Body of pancreas (tissue), 4 donors: ENCODE data around the gene ABCA1. TPM values are rescaled to one million over a fixed set of nuclear protein-coding genes. Genes with fewer than 3 reads are reported as not detected.

Experiments used
- ATAC-seq: fragments of 150-250 bp; one replicate; pipeline ENCODE4 v1.9.1; 2016
- DNase-seq, 4 donors: peaks; one replicate each; pipeline ENCODE4 v3.0.0-alpha.2; 2019
- H3K27ac ChIP-seq, 4 donors: fragments of 200-600 bp; sonication (generic); 1 replicate in 3 of 4; 2 replicates in 1 of 4; pipeline versions ENCODE4 v1.5.1 to v1.6.1; 2016 to 2019; ENCODE audit warnings: mild to moderate bottlenecking in 1 of 4, mixed read lengths in 1 of 4, moderate library complexity in 1 of 4
- H3K27me3 ChIP-seq, 2 donors: fragments of 200-600 bp; sonication (generic); one replicate each; pipeline ENCODE4 v1.6.0; 2016; ENCODE audit warnings: mild to moderate bottlenecking in 1 of 2
- H3K36me3 ChIP-seq, 2 donors: fragments of 200-600 bp; sonication (generic); replicated peaks in 1 of 2; 2 replicates each; pipeline ENCODE4 v1.5.1; 2016; ENCODE audit warnings: low read depth in 2 of 2; ENCODE audit not compliant: insufficient read depth in 1 of 2
- H3K4me1 ChIP-seq: fragments of 200-600 bp; sonication (generic); one replicate; pipeline ENCODE4 v1.6.0; 2016
- H3K4me3 ChIP-seq, 2 donors: fragments of 200-600 bp; sonication (generic); 1 replicate in 1 of 2; 2 replicates in 1 of 2; pipeline ENCODE4 v1.5.1; 2016 to 2019
- H3K9me3 ChIP-seq, 3 donors: fragments of 200-600 bp; sonication (generic); 1 replicate in 2 of 3; 2 replicates in 1 of 3; pipeline ENCODE4 v1.5.1; 2016
- POLR2A ChIP-seq, 3 donors: fragments of 450-650 bp; IDR thresholded peaks; one replicate each; pipeline ENCODE4 v1.6.1; 2016; ENCODE audit warnings: antibody characterized with exemption in 3 of 3, mild to moderate bottlenecking in 2 of 3
- WGBS, 2 donors: methylation state at CpG; one replicate each; pipeline ENCODE4 v1.1.5; 2017; 5-methylcytosine and 5-hydroxymethylcytosine counted together
- intact Hi-C: fragments of 100-400 bp; cut with DNase I; formaldehyde crosslinking; loops from one replicate; pipeline ENCODE4 v1.15.1; 2023
- total RNA-seq, 2 donors: library from RNA; depleted of rRNA; stranded (reverse); fragments of >200 nt; gene quantifications; one replicate each; pipeline ENCODE4 v1.1.0, GENCODE V29; 2016
- TF ChIP-seq, protein P1 (sequence below), 7 experiments: fragments of 450-650 bp in 4 of 7; fragments of 200-600 bp in 3 of 7; sonication (generic) in 3 of 7; IDR thresholded peaks; one replicate each; pipeline ENCODE4 v1.5.1; 2016 to 2019; ENCODE audit warnings: antibody characterized with exemption in 7 of 7

ABCA1 gene
- total RNA-seq, 2 donors from 2014 or later: 18.1 to 18.9 TPM

- peaks cover 7% of the 10 kb centered on the region for H3K4me1 ChIP-seq
- no peaks in the 10 kb centered on the region for H3K36me3 ChIP-seq
- H3K4me3 ChIP-seq: no peak overlapping the region
- no peak for ATAC-seq
- TF ChIP-seq, protein P1, sequence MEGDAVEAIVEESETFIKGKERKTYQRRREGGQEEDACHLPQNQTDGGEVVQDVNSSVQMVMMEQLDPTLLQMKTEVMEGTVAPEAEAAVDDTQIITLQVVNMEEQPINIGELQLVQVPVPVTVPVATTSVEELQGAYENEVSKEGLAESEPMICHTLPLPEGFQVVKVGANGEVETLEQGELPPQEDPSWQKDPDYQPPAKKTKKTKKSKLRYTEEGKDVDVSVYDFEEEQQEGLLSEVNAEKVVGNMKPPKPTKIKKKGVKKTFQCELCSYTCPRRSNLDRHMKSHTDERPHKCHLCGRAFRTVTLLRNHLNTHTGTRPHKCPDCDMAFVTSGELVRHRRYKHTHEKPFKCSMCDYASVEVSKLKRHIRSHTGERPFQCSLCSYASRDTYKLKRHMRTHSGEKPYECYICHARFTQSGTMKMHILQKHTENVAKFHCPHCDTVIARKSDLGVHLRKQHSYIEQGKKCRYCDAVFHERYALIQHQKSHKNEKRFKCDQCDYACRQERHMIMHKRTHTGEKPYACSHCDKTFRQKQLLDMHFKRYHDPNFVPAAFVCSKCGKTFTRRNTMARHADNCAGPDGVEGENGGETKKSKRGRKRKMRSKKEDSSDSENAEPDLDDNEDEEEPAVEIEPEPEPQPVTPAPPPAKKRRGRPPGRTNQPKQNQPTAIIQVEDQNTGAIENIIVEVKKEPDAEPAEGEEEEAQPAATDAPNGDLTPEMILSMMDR (IDR thresholded peaks at IDR 0.05): no peak
- TF ChIP-seq POLR2A (IDR thresholded peaks at IDR 0.05): no peak
- H3K27ac ChIP-seq: no peak overlapping the region
- intact Hi-C loops: no loop called here
- DNase-seq: no peak
- WGBS, 2 donors: 53 to 70% methylated on average over 3 of the region's 3 CpGs
- H3K9me3 ChIP-seq: no peaks in the 10 kb centered on the region
- H3K27me3 ChIP-seq: no peaks in the 10 kb centered on the region
Observed at GRCh38 chr9:104851546-104851920, 76.4 kb downstream of the ABCA1 start.

DNA sequence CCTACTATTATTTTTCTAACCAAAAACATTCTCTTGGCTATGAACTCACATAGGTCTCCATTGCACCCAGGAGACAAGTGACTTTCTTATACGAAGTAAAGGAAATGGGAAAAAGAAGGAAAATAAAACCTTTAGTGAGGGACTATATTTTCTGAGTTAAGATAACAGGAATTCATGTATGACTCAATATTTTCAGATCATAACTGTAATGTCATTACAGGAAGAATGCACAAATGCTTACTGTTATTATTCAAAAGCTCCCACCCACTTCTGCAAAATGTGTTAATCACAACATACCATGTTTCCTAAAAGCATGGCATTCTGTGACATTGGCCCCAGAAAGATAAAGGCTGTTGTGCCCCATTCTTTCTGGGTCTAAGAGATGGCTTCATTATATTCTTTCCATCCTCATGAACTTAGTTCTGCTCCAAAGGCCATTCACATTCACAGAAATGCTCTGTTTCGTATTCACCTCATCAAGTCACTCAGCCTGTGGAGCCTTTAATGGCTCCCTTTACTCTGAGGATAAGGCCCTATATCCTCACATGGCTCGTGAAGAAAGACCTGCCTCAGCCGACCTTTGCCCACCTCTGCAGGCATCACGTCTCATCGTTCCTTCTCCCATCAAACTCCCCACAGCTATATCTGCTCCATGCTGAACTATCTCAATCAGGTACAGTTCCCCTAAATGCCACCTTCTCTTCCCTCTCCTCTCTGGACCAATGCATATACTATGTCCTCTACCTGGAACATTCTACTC, 77.0 kb downstream of the ABCA1 start:
- DNase-seq (no peak), ATAC-seq (no peak)
- H3K27ac ChIP-seq: no peak overlapping the region
- H3K9me3 ChIP-seq: no peaks in the 10 kb centered on the region
- no peaks in the 10 kb centered on the region for H3K27me3 ChIP-seq
- WGBS, 2 donors: 90 to 93% methylated on average over 6 of the region's 6 CpGs
- H3K36me3 ChIP-seq: no peaks in the 10 kb centered on the region
- H3K4me1 ChIP-seq: peaks cover under 1% of the 10 kb centered on the region
- intact Hi-C loops: no loop called here
- TF ChIP-seq, protein P1 (IDR thresholded peaks at IDR 0.05): no peak
- no peak for TF ChIP-seq POLR2A (IDR thresholded peaks at IDR 0.05)
- H3K4me3 ChIP-seq: no peak overlapping the region

DNA sequence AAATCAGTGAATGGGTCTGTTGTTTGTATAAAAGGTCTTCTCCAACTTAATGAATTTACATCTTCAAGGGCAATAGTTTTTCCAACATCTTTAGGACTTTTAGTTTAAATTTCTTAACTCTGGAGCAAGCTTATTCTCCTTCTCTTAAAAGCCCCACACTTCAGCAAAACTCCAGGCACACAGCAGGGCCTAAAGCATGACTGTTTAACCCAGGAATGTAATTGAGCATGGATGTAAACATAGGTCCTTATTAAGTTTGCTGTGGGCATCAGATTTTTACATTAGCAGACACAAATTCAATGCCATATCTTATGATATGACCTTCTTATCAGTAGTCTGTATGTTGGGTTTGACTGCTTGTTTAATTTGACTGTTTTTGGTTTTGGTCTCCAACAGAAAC, 78.9 kb downstream of the ABCA1 start:
- no peaks in the 10 kb centered on the region for H3K27me3 ChIP-seq
- no peak for ATAC-seq

GRCh38 chr9:104844710-104845109, 83.2 kb downstream of the ABCA1 start:
- intact Hi-C loops: no loop called here
- DNase-seq: no peak
- Histone ChIP-seq H3K4me1 (peaks cover 8% of the 10 kb centered on the region), H3K27ac (no peak overlapping the region), H3K27me3 (no peaks in the 10 kb centered on the region), H3K9me3 (no peaks in the 10 kb centered on the region), H3K36me3 (peaks cover 0 to 3% of the 10 kb centered on the region in 2 donors), H3K4me3 (no peak overlapping the region)
- TF ChIP-seq, protein P1 (IDR thresholded peaks at IDR 0.05): no peak
- TF ChIP-seq POLR2A (IDR thresholded peaks at IDR 0.05): no peak
- ATAC-seq: no peak
- WGBS, 2 donors: 86 to 91% methylated on average over 3 of the region's 3 CpGs

More for the DNA sequence above, 78.9 kb downstream of the ABCA1 start:
- TF ChIP-seq, protein P1 (IDR thresholded peaks at IDR 0.05): no peak
- no peak for TF ChIP-seq POLR2A (IDR thresholded peaks at IDR 0.05)
- intact Hi-C loops: no loop called here
- Histone ChIP-seq H3K4me1 (peaks cover 3% of the 10 kb centered on the region), H3K4me3 (no peak overlapping the region), H3K9me3 (no peaks in the 10 kb centered on the region), H3K36me3 (no peaks in the 10 kb centered on the region), H3K27ac (no peak overlapping the region)
- DNase-seq: no peak
